HG02884 (cell line): ENCODE data around the gene SEL1L3.

ENCODE experiments used
- ATAC-seq: cut with Tn5 transposase; IDR thresholded peaks from one replicate; pipeline ENCODE4 v1.9.1; 2021; ENCODE audit warnings: mild to moderate bottlenecking, moderate library complexity; ENCODE audit not compliant: unreplicated experiment

SEL1L3 gene

DNA sequence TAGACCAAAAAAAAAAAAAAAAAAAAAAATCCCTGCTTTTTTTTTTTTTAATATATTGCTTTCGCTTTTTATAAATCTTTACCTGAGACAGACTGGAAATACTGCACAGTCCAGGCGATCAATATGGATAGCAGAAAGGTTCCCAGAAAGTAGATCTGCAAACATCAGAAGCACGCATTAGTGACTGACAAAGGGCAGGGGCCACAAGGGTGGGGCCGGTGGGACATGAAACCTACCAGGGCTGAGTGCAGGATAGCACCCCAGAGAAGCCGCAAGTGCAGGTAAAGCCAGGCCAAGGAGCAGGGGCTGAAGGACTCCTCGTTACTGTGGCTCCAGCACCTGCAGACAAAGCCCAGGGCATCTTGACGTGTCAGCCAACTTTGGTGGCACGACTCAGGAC, 105.3 kb downstream of the SEL1L3 start:
- no peak for ATAC-seq

DNA sequence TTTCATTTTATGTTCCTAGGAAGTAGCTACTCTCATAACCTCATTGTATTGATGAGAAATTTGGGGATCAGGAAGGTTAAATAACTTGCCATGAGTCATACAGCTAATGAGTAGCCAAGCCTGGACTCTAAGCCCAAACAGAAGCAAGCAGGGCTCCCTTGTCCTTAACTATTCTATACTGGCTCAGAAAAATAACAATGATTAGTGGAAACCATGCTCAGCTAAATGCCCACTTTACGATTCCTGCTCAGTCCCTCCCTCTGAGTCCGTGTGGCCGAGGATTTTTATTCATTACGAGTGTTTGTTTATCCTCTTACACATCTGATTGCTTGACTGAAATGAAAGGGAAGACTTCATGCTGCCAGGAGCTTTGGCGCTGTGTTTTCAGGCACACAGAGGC, 106.3 kb downstream of the SEL1L3 start:
- ATAC-seq, result no peak

DNA sequence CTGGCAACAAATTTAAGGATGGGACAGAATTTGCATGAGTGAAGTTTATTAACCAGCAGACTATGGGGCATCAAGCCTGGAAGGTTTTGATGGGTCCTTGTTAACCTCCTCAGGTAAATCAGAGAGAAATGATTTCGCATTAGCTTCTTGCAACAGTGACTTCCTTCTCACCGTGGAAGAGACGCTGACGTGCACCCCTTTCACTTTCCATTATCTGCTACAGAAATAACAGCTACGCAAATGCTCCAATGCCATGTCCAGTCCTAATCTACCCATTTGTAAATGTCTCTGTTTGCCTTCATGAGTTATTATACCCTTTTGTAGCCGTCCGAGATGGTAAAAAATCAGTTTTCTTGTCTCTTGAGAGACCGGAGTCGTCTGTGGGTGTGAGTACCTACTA, 106.9 kb downstream of the SEL1L3 start:
- no peak for ATAC-seq

DNA sequence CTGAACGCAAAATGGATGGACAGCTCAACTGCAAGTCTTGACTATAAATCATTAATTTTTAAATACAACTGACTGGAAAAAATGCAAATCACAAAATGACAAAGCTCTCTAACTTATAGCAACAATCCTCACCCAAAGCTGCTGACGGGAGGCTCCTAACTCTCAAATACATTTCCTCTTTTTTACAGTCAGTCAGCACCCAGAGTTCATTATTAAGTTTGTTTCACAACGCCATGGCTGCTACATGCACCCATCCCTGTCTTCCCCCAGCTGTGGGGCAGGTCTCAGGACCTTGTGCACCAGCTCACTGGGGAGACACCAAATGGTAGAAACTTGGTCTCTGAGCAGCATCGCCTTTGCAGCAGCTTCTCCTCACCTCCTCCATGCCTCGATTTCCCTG, 109.5 kb downstream of the SEL1L3 start:
- ATAC-seq, result no peak

DNA sequence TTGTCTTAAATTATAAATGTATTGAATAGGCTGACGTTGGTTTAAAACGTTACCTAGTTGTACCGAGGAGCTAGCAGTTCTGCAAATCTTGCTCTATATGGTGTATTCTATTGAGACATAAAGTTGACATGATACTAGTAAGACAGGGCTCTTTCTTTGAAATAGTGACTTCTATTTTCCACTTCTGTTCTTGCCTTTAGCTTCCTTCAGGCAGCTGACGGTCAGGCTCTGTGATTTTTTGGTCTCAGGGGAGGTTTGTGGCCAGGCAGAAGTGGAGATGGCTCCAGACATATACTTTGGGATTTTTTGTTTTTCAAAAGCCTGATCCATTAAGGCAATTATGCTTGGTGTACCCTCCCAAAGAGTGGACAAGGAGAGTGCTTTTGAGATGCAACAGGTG, 111.9 kb downstream of the SEL1L3 start:
- ATAC-seq, result no peak

DNA sequence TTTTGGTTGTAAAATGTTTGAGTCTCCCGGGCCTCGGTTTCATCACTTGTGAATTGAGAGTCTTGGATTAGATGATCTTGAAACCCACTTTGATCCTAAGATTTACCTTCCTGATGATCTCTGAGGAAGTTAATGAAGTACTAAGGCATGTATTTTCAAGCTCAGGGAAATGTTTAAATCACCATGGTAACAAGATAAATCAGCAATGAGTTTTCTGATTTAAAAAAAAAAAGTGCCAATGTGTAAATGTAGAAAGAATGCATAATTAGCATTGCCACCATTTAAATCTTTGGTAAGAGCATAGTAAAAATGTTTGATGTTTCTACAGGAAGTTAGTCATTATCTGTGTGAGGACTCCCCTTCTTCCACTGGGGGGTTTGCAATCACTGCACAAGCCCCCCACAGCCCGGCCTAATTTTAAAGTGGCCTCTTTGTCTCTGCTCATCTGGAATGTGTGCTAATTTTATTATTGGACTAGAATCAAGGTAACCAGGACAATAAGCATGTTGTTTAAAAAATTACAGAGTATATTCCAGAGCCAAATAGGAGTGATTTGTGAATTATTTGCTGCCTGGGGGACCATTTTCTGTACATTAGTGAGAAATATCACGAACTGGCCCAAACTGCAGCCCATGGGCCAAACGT, 113.5 kb downstream of the SEL1L3 start:
- no peak for ATAC-seq

DNA sequence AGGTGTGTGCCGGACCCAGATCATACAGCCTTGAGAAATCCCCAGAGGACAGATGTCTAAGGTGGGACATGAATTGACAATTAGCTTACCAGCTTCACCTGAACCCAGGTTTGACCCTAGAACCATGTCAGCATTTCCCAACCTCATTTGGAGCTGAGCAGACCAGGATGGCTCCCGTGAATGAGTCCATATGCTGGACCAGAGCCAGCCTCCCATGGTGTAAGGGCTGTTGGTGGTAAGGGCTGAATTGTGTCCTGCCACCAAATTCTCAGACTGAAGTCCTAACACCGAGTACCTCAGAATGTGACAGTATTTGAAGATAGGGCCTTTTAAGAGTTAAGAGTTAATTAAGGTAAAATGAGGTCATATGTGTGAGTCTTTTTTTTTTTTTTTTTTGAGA, 118.8 kb downstream of the SEL1L3 start:
- no peak for ATAC-seq

DNA sequence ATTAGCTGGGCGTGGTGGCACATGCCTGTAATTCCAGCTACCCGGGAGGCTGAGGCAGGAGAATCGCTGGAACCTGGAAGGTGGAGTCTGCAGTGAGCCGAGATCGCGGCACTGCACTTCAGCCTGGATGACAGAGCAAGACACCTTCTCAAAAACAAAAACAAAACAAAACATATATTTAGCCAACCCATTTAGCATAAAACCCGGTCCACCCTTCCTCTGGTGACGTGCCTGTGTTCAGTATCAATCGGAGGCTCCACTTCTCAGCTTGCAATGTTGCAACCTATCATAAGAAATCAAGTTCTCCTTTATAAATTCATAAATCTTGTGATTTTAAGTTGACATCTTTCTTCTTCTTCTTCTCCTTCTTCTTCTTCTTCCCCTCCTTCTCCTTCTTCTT, 133.2 kb downstream of the SEL1L3 start:
- no peak for ATAC-seq

DNA sequence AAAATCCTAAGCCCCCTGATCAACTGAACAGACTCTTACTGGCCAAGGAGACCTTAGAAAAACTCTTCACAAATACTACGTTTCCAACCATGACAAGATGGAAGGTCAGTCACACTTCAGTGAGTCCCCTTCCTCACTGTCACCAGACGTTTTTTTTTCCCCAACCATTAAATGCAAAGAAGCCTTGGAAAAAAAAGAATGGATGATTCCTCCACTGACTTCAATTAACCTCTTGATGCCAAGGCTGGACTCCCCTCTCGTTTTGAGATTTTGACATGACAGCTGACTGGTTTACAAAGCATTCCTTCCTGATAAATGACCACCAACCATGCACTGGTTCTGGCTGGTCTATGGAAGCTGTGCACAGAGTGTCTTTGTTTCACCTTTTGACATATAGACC, 133.9 kb downstream of the SEL1L3 start:
- ATAC-seq, result no peak

DNA sequence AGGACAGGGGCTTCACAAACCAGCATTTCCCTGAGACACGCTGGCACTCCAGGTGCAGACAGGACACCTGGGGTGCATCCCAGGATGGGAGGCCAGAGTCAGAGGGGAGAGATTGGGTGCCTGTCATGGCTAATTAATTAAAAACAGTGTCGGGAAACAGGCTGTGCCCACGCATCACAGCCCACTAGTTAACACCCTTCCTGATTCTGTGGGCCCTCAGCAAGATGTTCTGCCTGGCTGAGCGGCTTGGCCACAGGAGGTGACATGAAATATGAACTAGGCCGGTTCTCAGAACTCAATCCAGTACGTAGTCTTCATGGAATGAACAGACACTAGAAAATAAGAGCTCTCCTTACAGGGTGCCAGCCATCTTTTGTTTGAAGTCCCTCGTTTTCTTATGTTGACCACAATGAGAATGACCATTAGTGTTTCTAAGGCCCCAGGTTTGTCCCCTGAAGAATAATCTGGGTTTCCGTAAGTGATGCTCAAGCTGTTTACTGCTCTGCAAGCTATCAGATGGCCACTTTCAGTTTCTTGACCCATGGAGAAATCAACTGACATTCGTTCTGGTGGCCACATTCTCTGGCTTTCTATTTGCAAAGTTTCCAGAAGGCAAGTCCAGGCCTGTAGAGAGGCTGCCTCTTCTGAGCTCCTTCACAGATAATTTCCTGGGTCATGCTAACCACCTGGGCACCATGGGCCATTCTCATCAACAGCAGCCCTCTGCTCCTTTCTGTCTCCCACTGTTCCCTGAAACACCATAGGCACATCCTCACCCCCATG, 134.9 kb downstream of the SEL1L3 start:
- ATAC-seq, result no peak

DNA sequence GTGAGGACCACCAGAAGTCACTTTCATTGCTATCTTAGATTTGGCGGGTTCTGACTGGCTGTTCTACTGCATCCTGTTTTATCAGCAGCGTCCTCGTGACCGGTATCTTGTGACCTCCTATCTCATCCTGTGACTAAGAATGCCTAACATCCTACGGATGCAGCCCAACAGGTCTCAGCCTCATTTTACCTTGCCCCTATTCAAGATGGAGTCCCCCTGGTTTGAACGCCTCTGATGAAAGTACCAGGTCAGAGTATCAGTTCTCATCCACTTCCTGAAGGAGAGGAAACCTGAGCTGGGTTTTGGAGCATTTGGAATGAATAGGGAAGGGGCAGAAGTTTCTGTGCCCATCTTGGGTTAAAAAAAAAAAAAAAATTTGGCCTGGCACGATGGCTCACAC, 136.9 kb downstream of the SEL1L3 start:
- ATAC-seq, result no peak

DNA sequence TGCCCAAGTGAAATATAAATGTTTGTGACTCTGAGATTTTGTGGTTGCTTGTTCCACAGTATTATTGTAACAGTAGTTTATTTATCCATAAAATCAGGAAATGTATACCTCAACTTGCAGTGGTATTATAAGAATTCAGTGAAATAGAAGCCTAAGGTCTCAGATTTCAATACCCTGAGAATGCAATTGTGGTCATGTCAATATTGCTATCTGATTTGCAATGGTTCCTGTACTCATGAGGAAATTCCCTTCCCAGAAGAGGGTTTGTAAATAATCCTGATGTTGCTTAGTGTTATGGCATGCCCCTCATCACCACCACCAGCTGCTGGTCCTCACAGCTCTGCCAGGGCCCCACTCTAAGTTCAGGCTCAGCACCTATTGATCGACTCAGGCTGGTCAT, 139.4 kb downstream of the SEL1L3 start:
- ATAC-seq, result no peak

DNA sequence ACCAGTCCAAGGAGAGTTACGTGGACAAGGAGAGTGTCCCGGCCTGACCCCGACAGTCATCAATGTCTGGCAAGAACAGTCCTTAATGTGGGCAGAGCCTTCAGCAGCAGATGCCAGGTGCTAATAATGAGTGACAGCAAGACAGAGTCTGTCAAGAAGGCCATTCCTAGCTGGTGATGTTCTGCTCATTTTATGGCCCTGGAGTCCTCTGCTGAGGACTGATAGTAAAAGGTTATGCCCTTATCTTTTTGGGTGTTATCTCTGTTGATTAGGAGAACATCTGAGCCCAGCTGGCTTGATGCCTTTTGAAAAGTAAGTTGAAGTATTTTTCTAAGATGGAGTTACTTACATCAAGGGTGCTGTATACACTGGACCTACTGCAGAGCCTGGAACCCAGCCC, 139.8 kb downstream of the SEL1L3 start:
- no peak for ATAC-seq

DNA sequence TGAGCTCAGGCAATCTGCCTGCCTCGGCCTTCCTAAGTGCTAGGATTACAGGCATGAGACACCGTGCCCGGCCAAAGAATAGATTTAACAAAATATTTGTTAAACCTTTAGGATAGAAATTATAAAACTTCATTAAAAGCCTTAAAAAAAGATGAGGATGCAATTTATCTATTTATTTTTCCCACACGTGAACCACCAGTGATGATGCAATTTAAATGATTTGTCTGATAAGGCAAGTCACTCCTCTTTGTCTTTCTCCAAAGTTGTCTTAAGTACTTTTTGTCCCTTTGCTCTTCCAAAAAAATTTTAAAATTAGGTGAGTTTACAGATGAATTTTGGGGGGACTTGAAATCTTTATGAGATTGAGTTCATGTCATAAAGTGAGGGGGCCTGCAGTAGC, 149.0 kb downstream of the SEL1L3 start:
- ATAC-seq, result no peak

DNA sequence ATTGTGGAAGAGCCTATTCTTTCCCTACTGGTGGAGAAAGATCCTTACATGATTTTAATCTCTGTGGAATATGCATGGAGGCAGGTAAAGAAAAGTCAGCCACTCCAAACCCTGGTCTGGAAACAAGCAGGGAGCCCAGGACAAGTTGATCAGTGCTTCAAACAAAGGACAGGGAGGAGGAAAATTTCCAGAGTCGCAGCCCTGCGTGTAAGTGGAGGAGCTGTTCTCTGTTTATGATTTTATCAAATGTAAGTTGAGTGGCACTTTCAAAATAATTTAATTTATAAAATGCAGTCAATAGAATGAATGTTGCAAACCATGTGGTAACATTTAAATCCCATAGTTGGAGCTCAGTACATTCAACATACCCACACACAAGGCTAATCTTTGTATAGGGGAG, 150.2 kb downstream of the SEL1L3 start:
- no peak for ATAC-seq

DNA sequence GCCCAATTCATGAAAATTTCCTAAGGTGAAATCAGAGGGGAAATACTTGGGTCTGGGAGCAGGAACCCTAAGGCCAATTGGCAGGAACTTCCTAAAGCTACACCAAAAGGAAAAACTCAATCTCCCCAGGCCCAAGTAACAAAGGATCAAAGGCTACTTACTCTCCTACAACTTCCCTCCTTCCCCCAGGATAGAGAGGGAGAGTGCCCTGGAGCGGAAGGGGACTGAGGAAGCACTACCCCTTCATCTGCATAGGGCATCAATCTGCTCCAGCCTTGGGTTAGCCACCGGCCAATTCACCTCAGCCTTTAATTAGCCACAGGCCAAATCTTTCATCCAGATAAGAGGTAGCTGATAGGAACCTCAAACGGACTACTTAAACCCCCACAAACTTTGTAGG, 152.2 kb downstream of the SEL1L3 start:
- no peak for ATAC-seq

DNA sequence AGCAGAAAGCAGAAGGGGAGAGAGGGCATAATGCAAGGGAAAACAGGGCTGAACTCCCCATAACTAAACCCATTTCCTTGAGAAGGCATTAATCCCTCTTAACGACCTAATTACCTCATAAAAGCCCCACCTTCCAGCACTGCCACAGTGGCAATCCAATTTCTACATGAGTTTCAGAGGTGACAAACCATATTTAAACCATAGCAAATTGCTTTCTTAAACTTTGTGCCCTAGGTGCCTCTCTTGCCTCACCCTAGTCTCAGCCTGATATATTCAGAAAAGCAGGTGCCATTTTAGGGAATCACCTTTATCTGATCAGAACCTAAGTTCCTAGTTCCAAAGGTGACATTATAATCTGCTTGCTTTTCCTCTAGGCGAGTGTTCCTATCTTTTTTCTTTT, 158.3 kb downstream of the SEL1L3 start:
- ATAC-seq, result no peak

DNA sequence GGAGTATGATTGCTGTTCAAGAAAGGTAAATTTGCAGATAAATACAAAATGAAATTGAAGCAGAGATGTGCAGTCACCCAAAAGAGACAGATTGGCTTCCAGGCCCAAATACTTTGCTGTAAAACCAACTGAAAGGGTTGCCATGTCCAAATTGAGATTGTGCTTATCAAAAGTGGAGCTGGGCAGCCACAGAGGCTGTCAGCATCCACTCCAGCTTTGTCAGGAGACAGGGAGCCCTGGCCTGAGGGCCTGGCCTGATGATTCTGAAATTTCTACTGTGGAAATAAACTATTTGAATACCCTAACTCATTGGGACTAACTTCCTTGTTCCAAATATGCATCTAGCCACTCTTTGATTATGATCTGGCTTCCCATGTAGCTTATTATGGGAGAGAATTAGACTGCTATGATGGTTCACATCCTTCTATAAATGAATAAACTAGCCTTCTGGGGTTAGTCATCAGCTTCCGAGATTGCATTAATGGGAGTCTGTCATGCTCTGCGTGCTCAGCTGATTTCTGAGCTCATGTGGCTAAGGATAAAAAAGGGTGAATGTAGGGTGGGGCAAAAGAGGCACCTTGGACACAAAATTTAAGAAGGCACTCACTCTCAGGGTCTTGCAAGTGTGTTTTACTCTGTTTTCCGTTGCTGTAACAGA, 158.9 kb downstream of the SEL1L3 start:
- ATAC-seq, result no peak

DNA sequence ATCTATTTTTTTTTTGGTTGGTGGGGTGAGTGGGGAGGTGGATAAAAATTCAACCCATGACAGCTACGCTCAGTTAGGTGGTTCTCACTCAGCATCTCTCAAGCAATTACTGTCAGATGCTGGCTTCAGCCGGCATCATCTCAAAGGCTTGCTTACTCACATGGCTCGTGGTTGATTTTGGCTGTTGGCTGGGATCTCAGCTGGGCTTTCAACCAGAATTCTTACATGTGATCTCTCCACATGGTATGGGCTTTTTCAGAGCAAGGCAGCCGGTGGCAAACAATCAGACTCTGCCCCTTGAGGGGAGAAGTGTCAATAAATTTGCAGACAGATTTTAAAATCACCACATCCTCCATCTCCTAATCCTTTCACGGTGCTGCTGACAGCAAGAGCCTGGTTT, 159.9 kb downstream of the SEL1L3 start:
- ATAC-seq, result no peak

DNA sequence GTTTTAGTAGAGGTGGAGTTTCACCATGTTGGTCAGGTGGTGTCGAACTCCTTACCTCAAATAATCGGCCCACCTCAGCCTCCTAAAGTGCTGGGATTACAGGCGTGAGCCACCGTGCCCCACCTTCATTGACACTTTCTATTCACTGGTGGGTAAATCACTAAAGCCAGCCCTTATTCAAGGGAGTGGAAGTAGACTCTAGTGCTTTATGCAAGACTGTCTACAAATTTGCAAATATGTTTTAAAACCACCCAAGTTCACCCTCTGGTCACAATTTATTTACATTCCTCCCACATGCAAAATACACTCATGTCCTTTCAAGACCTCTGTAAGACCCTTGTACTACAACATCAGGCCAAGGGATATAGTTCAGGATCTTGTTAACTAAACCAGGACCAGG, 162.1 kb downstream of the SEL1L3 start:
- no peak for ATAC-seq

DNA sequence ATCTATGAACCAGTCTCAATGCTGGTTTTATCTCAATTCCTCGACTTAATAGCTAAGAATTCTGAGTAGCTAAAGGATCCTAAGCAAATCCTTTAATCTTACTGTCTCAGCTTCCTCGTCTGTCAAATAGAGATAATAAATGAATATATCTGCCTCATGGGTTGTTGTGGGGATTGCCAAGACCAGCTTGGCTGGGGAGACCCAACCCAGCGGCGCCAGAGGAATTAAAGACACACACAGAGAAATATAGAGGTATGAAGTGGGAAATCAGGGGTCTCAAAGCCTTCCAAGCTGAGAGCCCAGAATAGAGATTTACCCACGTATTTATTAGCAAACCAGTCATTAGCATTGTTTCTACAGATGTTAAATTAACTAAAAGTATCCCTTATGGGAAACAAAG, 165.3 kb downstream of the SEL1L3 start:
- no peak for ATAC-seq
